Liver (tissue), 9 donors: ENCODE measurements around the gene WNK2. TPM values are rescaled to one million over a fixed set of nuclear protein-coding genes. Genes with fewer than 3 reads are reported as not detected.

Source experiments
- DNase-seq: peaks from one replicate; pipeline ENCODE4 v3.0.0-alpha.2; 2017; ENCODE audit warnings: low spot score
- H3K27ac ChIP-seq, 2 donors: one replicate each; pipeline ENCODE4 v1.7.0; 2013; ENCODE audit warnings: inconsistent platforms in 2 of 2, low read length in 2 of 2, control low read depth in 1 of 2, low read depth in 1 of 2, mild to moderate bottlenecking in 1 of 2
- H3K27me3 ChIP-seq, 4 donors: one replicate each; pipeline versions ENCODE4 v1.6.1 to v1.7.0; 2013; ENCODE audit warnings: low read length in 3 of 4, inconsistent platforms in 1 of 4, mild to moderate bottlenecking in 1 of 4, moderate library complexity in 1 of 4; ENCODE audit not compliant: control insufficient read depth in 4 of 4, insufficient read depth in 4 of 4
- H3K36me3 ChIP-seq, 4 donors: one replicate each; pipeline versions ENCODE4 v1.6.1 to v1.7.0; 2013; ENCODE audit warnings: low read length in 3 of 4, mild to moderate bottlenecking in 3 of 4, low read depth in 1 of 4, moderate library complexity in 1 of 4; ENCODE audit not compliant: control insufficient read depth in 4 of 4, insufficient read depth in 3 of 4
- H3K4me1 ChIP-seq, 4 donors: one replicate each; pipeline versions ENCODE4 v1.6.1 to v1.7.0; 2013; ENCODE audit warnings: low read length in 3 of 4, mild to moderate bottlenecking in 3 of 4, moderate library complexity in 1 of 4; ENCODE audit not compliant: control insufficient read depth in 4 of 4, insufficient read depth in 4 of 4
- H3K4me3 ChIP-seq, 3 donors: one replicate each; pipeline versions ENCODE4 v1.6.1 to v1.7.0; 2013; ENCODE audit warnings: low read length in 3 of 3, control low read depth in 1 of 3, low read depth in 1 of 3, mild to moderate bottlenecking in 1 of 3
- H3K9ac ChIP-seq, 2 donors: one replicate each; pipeline ENCODE4 v1.7.0; 2013; ENCODE audit warnings: low read length in 2 of 2, mild to moderate bottlenecking in 2 of 2, moderate library complexity in 2 of 2, control low read depth in 1 of 2, low read depth in 1 of 2
- H3K9me3 ChIP-seq, 4 donors: one replicate each; pipeline versions ENCODE4 v1.6.1 to v1.7.0; 2013; ENCODE audit warnings: low read length in 3 of 4; ENCODE audit not compliant: control insufficient read depth in 4 of 4
- ATF3 ChIP-seq: IDR thresholded peaks from 2 replicates; pipeline ENCODE4 v1.6.1; 2016; ENCODE audit warnings: antibody characterized with exemption
- CTCF ChIP-seq: fragments of 150-350 bp; IDR thresholded peaks from 2 replicates; pipeline ENCODE4 v1.5.1; 2017; ENCODE audit warnings: improper control_type of control experiment, low read depth, low read length; ENCODE audit not compliant: missing input control
- EGR1 ChIP-seq, 2 donors: IDR thresholded peaks; 2 replicates each; pipeline ENCODE4 v1.6.1; 2016 to 2018; ENCODE audit warnings: antibody characterized with exemption in 2 of 2, low read depth in 2 of 2
- FOXA1 ChIP-seq: IDR thresholded peaks from 2 replicates; pipeline ENCODE4 v1.6.1; 2016; ENCODE audit warnings: antibody characterized with exemption
- FOXA2 ChIP-seq: IDR thresholded peaks from 2 replicates; pipeline ENCODE4 v1.6.1; 2016; ENCODE audit warnings: antibody characterized with exemption
- GABPA ChIP-seq, 2 donors: IDR thresholded peaks in 1 of 2; conservative IDR thresholded peaks in 1 of 2; 2 replicates each; pipeline ENCODE4 v1.6.1; 2016; ENCODE audit warnings: antibody characterized with exemption in 2 of 2, mild to moderate bottlenecking in 1 of 2, moderate library complexity in 1 of 2
- HNF4A ChIP-seq, 2 donors: conservative IDR thresholded peaks; 2 replicates each; pipeline ENCODE4 v1.6.1; 2016; ENCODE audit warnings: antibody characterized with exemption in 2 of 2, mild to moderate bottlenecking in 2 of 2
- HNF4G ChIP-seq: IDR thresholded peaks from 2 replicates; pipeline ENCODE4 v1.6.1; 2016; ENCODE audit warnings: antibody characterized with exemption
- JUND ChIP-seq, 2 donors: IDR thresholded peaks; 2 replicates each; pipeline ENCODE4 v1.6.1; 2016; ENCODE audit warnings: antibody characterized with exemption in 2 of 2
- MAX ChIP-seq: IDR thresholded peaks from 2 replicates; pipeline ENCODE4 v1.6.1; 2016; ENCODE audit warnings: antibody characterized with exemption
- NR2F2 ChIP-seq: IDR thresholded peaks from 2 replicates; pipeline ENCODE4 v1.6.1; 2016; ENCODE audit warnings: antibody characterized with exemption
- RAD21 ChIP-seq, 2 donors: IDR thresholded peaks; 2 replicates each; pipeline ENCODE4 v1.6.1; 2016; ENCODE audit warnings: antibody characterized with exemption in 2 of 2, mild to moderate bottlenecking in 2 of 2
- REST ChIP-seq: IDR thresholded peaks from 2 replicates; pipeline ENCODE4 v1.6.1; 2016; ENCODE audit warnings: antibody characterized with exemption, mild to moderate bottlenecking
- RXRA ChIP-seq, 2 donors: IDR thresholded peaks; 2 replicates each; pipeline ENCODE4 v1.6.1; 2017 to 2018; ENCODE audit warnings: antibody characterized with exemption in 2 of 2, mild to moderate bottlenecking in 1 of 2
- SP1 ChIP-seq: IDR thresholded peaks from 2 replicates; pipeline ENCODE4 v1.6.1; 2018; ENCODE audit warnings: antibody characterized with exemption, mild to moderate bottlenecking
- TAF1 ChIP-seq: conservative IDR thresholded peaks from 2 replicates; pipeline ENCODE4 v1.6.1; 2016; ENCODE audit warnings: antibody characterized with exemption, mild to moderate bottlenecking
- YY1 ChIP-seq: IDR thresholded peaks from 2 replicates; pipeline ENCODE4 v1.6.1; 2016; ENCODE audit warnings: antibody characterized with exemption, mild to moderate bottlenecking
- ZBTB33 ChIP-seq: IDR thresholded peaks from 2 replicates; pipeline ENCODE4 v1.6.1; 2016; ENCODE audit warnings: antibody characterized with exemption
- WGBS: extraction: QIAGEN DNeasy Blood & Tissue Kit; methylation state at CpG from one replicate; pipeline ENCODE4 v1.1.7; 2013; 5-methylcytosine and 5-hydroxymethylcytosine counted together
- polyA plus RNA-seq, 2 donors: library from polyadenylated mRNA; stranded (reverse) in 1 of 2; unstranded in 1 of 2; fragments of 200-250 nt in 1 of 2; fragments of >200 nt in 1 of 2; fragmentation: Nextera tagmentation in 1 of 2; extraction: Ambion mirVana in 1 of 2; gene quantifications; one replicate each; pipeline versions ENCODE4 v1.2.1 to v1.2.3, GENCODE V29; 2013 to 2015
- total RNA-seq, 2 donors: library from RNA; depleted of rRNA; stranded (reverse); fragments of >200 nt; gene quantifications; one replicate each; pipeline ENCODE4 v1.2.3, GENCODE V29; 2014
- donor health status: healthy.
- donor health status: healthy.
- donor health status: healthy.
- donor health status: healthy.
- donor health status: healthy.

The WNK2 gene
- total and polyA plus RNA-seq, 4 donors, result 0.65 to 4.4 (median 1.7) TPM

GRCh38 chr9:93209576-93210323, 25.8 kb downstream of the WNK2 start:
- no peaks in the 10 kb centered on the region for H3K36me3 ChIP-seq
- TF ChIP-seq MAX, result no peak
- no peak for TF ChIP-seq YY1
- TF ChIP-seq REST, result no peak
- no peak for TF ChIP-seq FOXA2
- TF ChIP-seq HNF4G, result no peak
- no peak for TF ChIP-seq TAF1
- TF ChIP-seq NR2F2, result no peak
- no peak for TF ChIP-seq EGR1 (IDR thresholded peaks at IDR 0.05; ENCODE audit: low read depth in 2 of 2)
- no peak for TF ChIP-seq HNF4A (conservative IDR thresholded peaks at IDR 0.05)
- TF ChIP-seq GABPA (IDR thresholded peaks at IDR 0.05 in 1 of 2, conservative IDR thresholded peaks at IDR 0.05 in 1 of 2), result no peak
- no peak for TF ChIP-seq CTCF
- no peak for TF ChIP-seq FOXA1
- no peak for TF ChIP-seq JUND (IDR thresholded peaks at IDR 0.05)
- TF ChIP-seq ATF3, result no peak
- TF ChIP-seq SP1, result no peak
- no peak for TF ChIP-seq ZBTB33
- no peak for TF ChIP-seq RAD21 (IDR thresholded peaks at IDR 0.05)
- TF ChIP-seq RXRA (IDR thresholded peaks at IDR 0.05), result no peak
- H3K4me3 ChIP-seq, result no peak overlapping the region
- no peaks in the 10 kb centered on the region for H3K9me3 ChIP-seq
- H3K27me3 ChIP-seq, result no peaks in the 10 kb centered on the region
- DNase-seq, result no peak
- WGBS, result 86% methylated on average over 12 of the region's 12 CpGs
- H3K4me1 ChIP-seq, result no peaks in the 10 kb centered on the region
- no peak overlapping the region for H3K9ac ChIP-seq
- H3K27ac ChIP-seq, result no peak overlapping the region
